Right lobe of liver (tissue), 6 donors: Measurements from ENCODE around the gene ASAP3. TPM values are rescaled to one million over a fixed set of nuclear protein-coding genes. Genes with fewer than 3 reads are reported as not detected.

Source experiments
- ATAC-seq, 4 donors: fragments of 200-7000 bp; cut with Tn5 transposase; one replicate each; pipeline ENCODE4 v1.9.1; 2020; ENCODE audit warnings: mild to moderate bottlenecking in 4 of 4, moderate library complexity in 4 of 4
- DNase-seq, 3 donors: peaks; one replicate each; pipeline ENCODE4 v3.0.0-alpha.2; 2020
- H3K27ac ChIP-seq, 3 donors: fragments of 200-600 bp; one replicate each; pipeline ENCODE4 v1.8.0; 2022
- H3K27me3 ChIP-seq, 2 donors: fragments of 200-600 bp; one replicate each; pipeline ENCODE4 v1.8.0; 2022
- H3K36me3 ChIP-seq, 4 donors: fragments of 200-600 bp; sonication (generic) in 1 of 4; one replicate each; pipeline versions ENCODE4 v1.5.1 to v1.8.0; 2017 to 2022; ENCODE audit warnings: control low read depth in 1 of 4
- H3K4me1 ChIP-seq, 4 donors: fragments of 200-600 bp; sonication (generic) in 1 of 4; one replicate each; pipeline versions ENCODE4 v1.5.1 to v1.8.0; 2017 to 2022; ENCODE audit warnings: control low read depth in 1 of 4
- H3K4me3 ChIP-seq, 3 donors: fragments of 200-600 bp; one replicate each; pipeline ENCODE4 v1.8.0; 2022
- H3K9me3 ChIP-seq, 4 donors: fragments of 200-600 bp; sonication (generic) in 1 of 4; one replicate each; pipeline versions ENCODE4 v1.5.1 to v1.8.0; 2017 to 2022; ENCODE audit warnings: control low read depth in 1 of 4
- CTCF ChIP-seq, 4 donors: fragments of 200-600 bp in 3 of 4; fragments of 450-650 bp in 1 of 4; IDR thresholded peaks; one replicate each; pipeline versions ENCODE4 v1.5.1 to v1.8.0; 2016 to 2022; ENCODE audit warnings: antibody characterized with exemption in 4 of 4, mild to moderate bottlenecking in 2 of 4
- POLR2A ChIP-seq: fragments of 450-650 bp; IDR thresholded peaks from one replicate; pipeline ENCODE4 v1.6.1; 2017; ENCODE audit warnings: antibody characterized with exemption, mild to moderate bottlenecking
- WGBS: methylation state at CpG from one replicate; pipeline ENCODE4 v1.1.6; 2018; ENCODE audit warnings: low coverage, low lambda C conversion rate; ENCODE audit not compliant: insufficient coverage; ENCODE audit errors: missing lambda C conversion rate; 5-methylcytosine and 5-hydroxymethylcytosine counted together
- intact Hi-C, 2 donors: fragments of 100-400 bp; cut with DNase I; formaldehyde crosslinking; loops; one replicate each; pipeline versions ENCODE4 v1.11.2 to v1.14.1; 2022
- total RNA-seq, 6 experiments: library from RNA; depleted of rRNA in 2 of 6; stranded (reverse); fragments of >200 nt in 2 of 6; fragmentation: NEBNext Ultra II Directional in 3 of 6; extraction: Animal tissue kit (Norgen Biotek cat#: 25700) in 3 of 6; gene quantifications; one replicate each; pipeline versions ENCODE4 v1.1.0 to v1.2.4, GENCODE V29; 2016 to 2023
- donor health status: DM: no; HTN: yes; CAD: no.
- donor health status: DM: no; HTN: no; CAD: no.
- donor health status: DM: no; HTN: no; CAD: no.
- donor health status: DM: no; HTN: yes; CAD: no.
- donor health status: DM: no; HTN: yes; CAD: no.

Gene ASAP3
- total RNA-seq, 6 experiments from 2014 or later = 12.3 to 22.1 (median 16.6) TPM

- no peak for TF ChIP-seq CTCF (IDR thresholded peaks at IDR 0.05)
- no peaks in the 10 kb centered on the region for H3K27me3 ChIP-seq
- no peak overlapping the region for H3K4me3 ChIP-seq
- ATAC-seq = no peak
- no peak overlapping the region for H3K27ac ChIP-seq
- no peak for DNase-seq
- no peaks in the 10 kb centered on the region for H3K9me3 ChIP-seq
- 77% methylated on average over 5 of the region's 7 CpGs for WGBS
- H3K36me3 ChIP-seq = peaks cover 0 to 43% (median 5%) of the 10 kb centered on the region in 4 donors
- no peaks in the 10 kb centered on the region for H3K4me1 ChIP-seq
- intact Hi-C loops = no loop called here
Observed at GRCh38 chr1:23434260-23434775, 49.7 kb downstream of the ASAP3 start.

GRCh38 chr1:23433122-23433521, 50.9 kb downstream of the ASAP3 start:
- no peak for DNase-seq
- WGBS = no CpG with 5 or more reads among the region's 10 CpGs
- intact Hi-C loops = no loop called here

DNA sequence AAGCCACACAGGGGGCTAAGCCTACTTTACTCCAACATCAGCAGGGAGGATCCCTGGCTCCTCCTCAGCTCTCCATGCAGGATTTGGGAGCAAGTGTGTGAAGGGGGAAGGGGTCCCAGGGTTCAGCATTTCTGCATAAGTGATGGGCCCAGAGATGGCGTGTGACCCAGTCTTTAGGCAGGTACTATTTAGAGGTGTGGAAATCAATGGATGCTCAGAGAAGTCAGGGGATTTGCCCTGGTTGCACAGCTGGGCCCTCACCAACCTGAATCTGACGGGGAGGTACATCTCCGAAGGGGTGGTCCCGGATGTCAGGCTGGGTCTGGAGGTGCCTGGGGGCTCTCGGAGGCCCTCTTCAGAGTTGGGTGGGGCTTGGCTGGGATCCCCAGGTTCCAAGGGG, 52.5 kb downstream of the ASAP3 start:
- Histone ChIP-seq H3K4me3 (no peak overlapping the region), H3K27me3 (no peaks in the 10 kb centered on the region), H3K9me3 (no peaks in the 10 kb centered on the region), H3K27ac (no peak overlapping the region), H3K36me3 (peaks cover 0 to 35% (median 5%) of the 10 kb centered on the region in 4 donors), H3K4me1 (peaks cover 0 to 10% (median 5%) of the 10 kb centered on the region in 4 donors)
- TF ChIP-seq CTCF (IDR thresholded peaks at IDR 0.05) (no peak), POLR2A (no peak)
- no peak for DNase-seq
- intact Hi-C loops = no loop called here
- WGBS = no CpG with 5 or more reads among the region's 5 CpGs
- ATAC-seq = no peak

More at GRCh38 chr1:23433122-23433521, 50.9 kb downstream of the ASAP3 start:
- no peaks in the 10 kb centered on the region for H3K9me3 ChIP-seq
- H3K27me3 ChIP-seq = no peaks in the 10 kb centered on the region
- no peak overlapping the region for H3K4me3 ChIP-seq
- H3K4me1 ChIP-seq = peaks cover 0 to 6% (median 3%) of the 10 kb centered on the region in 4 donors
- ATAC-seq = no peak
- peaks cover 0 to 43% (median 5%) of the 10 kb centered on the region in 4 donors for H3K36me3 ChIP-seq
- TF ChIP-seq CTCF (IDR thresholded peaks at IDR 0.05) (no peak), POLR2A (no peak)
- H3K27ac ChIP-seq = no peak overlapping the region

- Histone ChIP-seq H3K27ac (no peak overlapping the region), H3K27me3 (no peaks in the 10 kb centered on the region), H3K4me1 (peaks cover 0 to 10% (median 5%) of the 10 kb centered on the region in 4 donors), H3K9me3 (no peaks in the 10 kb centered on the region), H3K36me3 (peaks cover 0 to 32% (median 5%) of the 10 kb centered on the region in 4 donors), H3K4me3 (no peak overlapping the region)
- DNase-seq (no peak), ATAC-seq (no peak)
- intact Hi-C loops = no loop called here
- 100% methylated on average over 2 of the region's 12 CpGs for WGBS
- TF ChIP-seq POLR2A (no peak), CTCF (IDR thresholded peaks at IDR 0.05) (no peak)
Observed at GRCh38 chr1:23430803-23431202, 53.2 kb downstream of the ASAP3 start.
